CD8-positive, alpha-beta memory T cell (primary cell): ENCODE data around the gene BCKDHB. TPM values are rescaled to one million over a fixed set of nuclear protein-coding genes. Genes with fewer than 3 reads are reported as not detected.

Experiments
- CTCF ChIA-PET: fragments of 350-600 bp; sonication (Branson Sonifier 250); formaldehyde crosslinking; loops from one replicate; lab custom pipeline; 2021; ENCODE audit warnings: antibody characterized with exemption; lab: Charles Lee
- POLR2A ChIA-PET: fragments of 350-600 bp; sonication (Branson Sonifier 250); formaldehyde crosslinking; loops from one replicate; lab custom pipeline; 2021; ENCODE audit warnings: antibody characterized with exemption; lab: Charles Lee
- DNase-seq, 5 donors: peaks; one replicate each; pipeline versions ENCODE4 v3.0.0 to v3.0.0-alpha.2; 2020 to 2022; ENCODE audit warnings: mixed read lengths in 1 of 5
- H3K27ac ChIP-seq: one replicate; pipeline ENCODE4 v1.7.0; 2013; ENCODE audit warnings: low read depth, mild to moderate bottlenecking, low read length, moderate library complexity
- H3K27me3 ChIP-seq: 2 replicates; pipeline ENCODE4 v1.7.0; 2013; ENCODE audit warnings: low read length, mild to moderate bottlenecking; ENCODE audit not compliant: insufficient read depth, poor library complexity, severe bottlenecking
- H3K36me3 ChIP-seq: 2 replicates; pipeline ENCODE4 v1.7.0; 2013; ENCODE audit warnings: mild to moderate bottlenecking, low read length, moderate library complexity; ENCODE audit not compliant: insufficient read depth
- H3K4me1 ChIP-seq: 2 replicates; pipeline ENCODE4 v1.7.0; 2013; ENCODE audit warnings: mild to moderate bottlenecking, low read length, moderate library complexity; ENCODE audit not compliant: insufficient read depth
- H3K4me3 ChIP-seq: 2 replicates; pipeline ENCODE4 v1.7.0; 2013; ENCODE audit warnings: mild to moderate bottlenecking, low read length
- H3K9me3 ChIP-seq: 2 replicates; pipeline ENCODE4 v1.7.0; 2013; ENCODE audit warnings: mild to moderate bottlenecking, low read length
- H3K27ac Mint-ChIP-seq, 8 donors: one replicate each; pipeline ENCODE4 v1.8.0; 2020 to 2021; ENCODE audit warnings: mixed read lengths in 8 of 8, mild to moderate bottlenecking in 6 of 8, inconsistent platforms in 3 of 8, moderate library complexity in 3 of 8
- H3K27me3 Mint-ChIP-seq, 2 donors: one replicate each; pipeline ENCODE4 v1.8.0; 2020 to 2021; ENCODE audit warnings: mixed read lengths in 2 of 2, mild to moderate bottlenecking in 1 of 2, moderate library complexity in 1 of 2
- H3K36me3 Mint-ChIP-seq, 3 donors: one replicate each; pipeline ENCODE4 v1.8.0; 2020 to 2021; ENCODE audit warnings: mixed read lengths in 3 of 3, inconsistent platforms in 1 of 3, mild to moderate bottlenecking in 1 of 3
- H3K4me1 Mint-ChIP-seq, 3 donors: one replicate each; pipeline ENCODE4 v1.8.0; 2020 to 2021; ENCODE audit warnings: mixed read lengths in 3 of 3, inconsistent platforms in 1 of 3, mild to moderate bottlenecking in 1 of 3
- H3K4me3 Mint-ChIP-seq, 7 donors: one replicate each; pipeline ENCODE4 v1.8.0; 2020 to 2021; ENCODE audit warnings: mixed read lengths in 7 of 7, mild to moderate bottlenecking in 6 of 7, moderate library complexity in 4 of 7, inconsistent platforms in 2 of 7
- H3K9me3 Mint-ChIP-seq, 5 donors: one replicate each; pipeline ENCODE4 v1.8.0; 2020 to 2022; ENCODE audit warnings: mixed read lengths in 5 of 5, mild to moderate bottlenecking in 3 of 5, moderate library complexity in 2 of 5, inconsistent platforms in 1 of 5
- polyA plus RNA-seq: library from polyadenylated mRNA; unstranded; fragments of 300-500 nt; fragmentation: Illumina TruSeq; gene quantifications from one replicate; pipeline ENCODE4 v1.2.3, GENCODE V29; 2021
- total RNA-seq, 2 experiments: library from RNA; stranded (reverse); gene quantifications; one replicate each; pipeline ENCODE4 v1.2.3, GENCODE V29; 2021

Gene BCKDHB
- total and polyA plus RNA-seq, 3 experiments from 2014 or later = 14.4 to 19.8 (median 15.0) TPM

DNA sequence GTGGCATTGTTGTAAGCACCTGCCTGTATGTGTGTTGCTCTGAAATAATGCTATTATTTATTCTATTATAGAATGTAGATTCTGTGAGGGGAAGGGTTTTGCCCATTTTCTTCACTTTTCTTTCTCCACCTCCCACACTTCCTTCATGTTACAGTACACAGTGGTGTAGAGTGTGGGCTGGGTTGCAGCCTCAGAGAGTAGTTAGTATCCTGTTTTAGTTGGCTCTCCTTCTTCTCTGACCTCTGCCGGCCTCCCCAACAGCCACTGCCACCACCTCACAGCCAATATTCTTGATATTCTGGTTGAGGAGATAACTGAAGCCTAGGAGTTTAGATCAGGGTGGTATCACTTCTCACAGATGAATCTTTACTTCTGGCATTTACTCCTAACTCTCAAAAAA, 143.4 kb downstream of the BCKDHB start:
- Mint-ChIP-seq H3K36me3 (peaks cover 0 to 8% (median 0%) of the 10 kb centered on the region in 3 donors), H3K4me3 (no peak overlapping the region), H3K27me3 (no peaks in the 10 kb centered on the region), H3K4me1 (no peaks in the 10 kb centered on the region), H3K27ac (no peak overlapping the region), H3K9me3 (no peaks in the 10 kb centered on the region)
- Histone ChIP-seq H3K4me1 (no peaks in the 10 kb centered on the region), H3K9me3 (no peaks in the 10 kb centered on the region), H3K27me3 (no peaks in the 10 kb centered on the region), H3K36me3 (no peaks in the 10 kb centered on the region), H3K27ac (no peak overlapping the region), H3K4me3 (no peak overlapping the region)
- CTCF ChIA-PET = no interaction called here
- DNase-seq = no peak
- POLR2A ChIA-PET = no interaction called here

DNA sequence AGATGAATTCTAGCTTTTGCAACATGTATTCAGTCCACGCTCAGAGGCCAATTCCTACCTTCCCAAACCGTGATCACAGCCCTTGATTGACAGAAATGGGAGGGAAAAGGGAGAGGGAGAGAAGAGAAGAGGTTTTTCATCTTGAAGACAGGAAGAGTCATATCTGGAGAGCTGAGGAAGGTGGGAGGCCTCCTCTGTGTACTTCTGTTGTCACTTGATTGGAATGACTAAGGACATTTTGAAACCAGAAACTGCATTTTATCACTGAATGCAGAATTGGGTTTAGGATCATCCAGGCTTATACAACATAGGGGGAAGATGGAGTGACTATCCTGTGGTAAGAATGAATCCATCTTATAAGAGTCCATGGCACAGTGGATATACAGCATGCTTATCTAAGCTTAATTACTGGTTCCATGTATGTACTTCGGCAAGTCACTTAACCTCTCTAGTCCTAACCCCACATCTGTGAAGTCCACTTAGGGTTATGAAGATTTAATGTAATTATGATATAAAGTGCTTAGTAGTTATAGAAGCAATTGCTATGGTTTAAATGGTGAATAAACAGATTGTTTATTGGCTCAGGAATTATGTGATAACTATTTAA, 144.0 kb downstream of the BCKDHB start:
- no peak overlapping the region for H3K27ac ChIP-seq
- H3K27ac Mint-ChIP-seq = no peak overlapping the region
- peaks cover 0 to 8% (median 2%) of the 10 kb centered on the region in 3 donors for H3K36me3 Mint-ChIP-seq
- H3K4me3 Mint-ChIP-seq = no peak overlapping the region
- H3K9me3 Mint-ChIP-seq = no peaks in the 10 kb centered on the region
- no peaks in the 10 kb centered on the region for H3K27me3 ChIP-seq
- ChIA-PET CTCF (no interaction called here), POLR2A (no interaction called here)
- no peak for DNase-seq
- H3K4me1 ChIP-seq = no peaks in the 10 kb centered on the region
- H3K27me3 Mint-ChIP-seq = no peaks in the 10 kb centered on the region
- no peaks in the 10 kb centered on the region for H3K9me3 ChIP-seq
- no peaks in the 10 kb centered on the region for H3K4me1 Mint-ChIP-seq
- H3K4me3 ChIP-seq = no peak overlapping the region
- H3K36me3 ChIP-seq = no peaks in the 10 kb centered on the region

DNA sequence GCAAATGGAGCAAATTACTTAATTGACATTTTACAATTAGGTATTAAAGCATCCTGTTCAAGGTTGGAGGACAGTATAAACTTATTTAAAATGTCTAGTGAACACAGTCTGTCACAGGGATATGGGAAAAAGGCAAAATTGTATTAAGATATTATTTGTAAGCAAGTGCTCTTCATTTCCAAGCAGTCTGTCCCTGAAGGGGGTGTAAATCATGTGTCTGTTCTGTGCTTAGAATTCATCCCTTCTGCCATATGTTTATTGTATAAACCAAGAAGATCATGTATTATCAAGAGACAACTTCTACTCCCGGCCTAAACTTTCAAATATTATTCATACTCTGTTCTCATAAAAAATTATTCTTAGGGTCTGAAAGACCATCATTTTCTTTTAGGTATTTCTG, 144.8 kb downstream of the BCKDHB start:
- Histone ChIP-seq H3K27me3 (no peaks in the 10 kb centered on the region), H3K9me3 (no peaks in the 10 kb centered on the region), H3K4me1 (no peaks in the 10 kb centered on the region), H3K27ac (no peak overlapping the region), H3K4me3 (no peak overlapping the region), H3K36me3 (no peaks in the 10 kb centered on the region)
- CTCF ChIA-PET = no interaction called here
- Mint-ChIP-seq H3K27ac (no peak overlapping the region), H3K9me3 (no peaks in the 10 kb centered on the region), H3K4me3 (no peak overlapping the region), H3K36me3 (peaks cover 0 to 6% (median 2%) of the 10 kb centered on the region in 3 donors), H3K27me3 (no peaks in the 10 kb centered on the region), H3K4me1 (no peaks in the 10 kb centered on the region)
- POLR2A ChIA-PET = no interaction called here
- DNase-seq = no peak

DNA sequence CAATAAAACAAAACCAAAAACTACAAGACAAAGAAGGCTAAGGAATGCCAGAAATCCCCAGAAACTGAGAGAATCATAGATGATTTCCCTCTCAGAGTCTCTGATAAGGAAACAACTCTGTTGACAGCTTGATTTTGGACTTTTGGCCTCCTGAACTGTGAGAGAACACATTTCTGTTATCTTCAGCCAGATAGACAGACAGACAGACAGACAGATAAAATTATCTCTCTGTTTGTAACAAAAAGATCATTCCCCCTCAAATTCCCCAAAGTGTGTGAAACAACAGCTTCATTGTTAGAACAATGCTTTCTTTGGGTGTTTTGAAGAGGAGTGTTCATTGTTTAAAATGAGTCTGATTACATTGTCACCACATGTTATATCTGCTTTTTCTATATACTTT, 148.2 kb downstream of the BCKDHB start:
- Mint-ChIP-seq H3K27me3 (no peaks in the 10 kb centered on the region), H3K4me1 (no peaks in the 10 kb centered on the region), H3K9me3 (no peaks in the 10 kb centered on the region), H3K4me3 (no peak overlapping the region), H3K27ac (no peak overlapping the region), H3K36me3 (peaks cover 0 to 2% (median 2%) of the 10 kb centered on the region in 3 donors)
- no peak for DNase-seq
- no peaks in the 10 kb centered on the region for H3K36me3 ChIP-seq
- no peak overlapping the region for H3K4me3 ChIP-seq
- H3K9me3 ChIP-seq = no peaks in the 10 kb centered on the region
- H3K27me3 ChIP-seq = no peaks in the 10 kb centered on the region
- H3K27ac ChIP-seq = no peak overlapping the region
- no peaks in the 10 kb centered on the region for H3K4me1 ChIP-seq
- CTCF ChIA-PET = no interaction called here
- POLR2A ChIA-PET = no interaction called here

DNA sequence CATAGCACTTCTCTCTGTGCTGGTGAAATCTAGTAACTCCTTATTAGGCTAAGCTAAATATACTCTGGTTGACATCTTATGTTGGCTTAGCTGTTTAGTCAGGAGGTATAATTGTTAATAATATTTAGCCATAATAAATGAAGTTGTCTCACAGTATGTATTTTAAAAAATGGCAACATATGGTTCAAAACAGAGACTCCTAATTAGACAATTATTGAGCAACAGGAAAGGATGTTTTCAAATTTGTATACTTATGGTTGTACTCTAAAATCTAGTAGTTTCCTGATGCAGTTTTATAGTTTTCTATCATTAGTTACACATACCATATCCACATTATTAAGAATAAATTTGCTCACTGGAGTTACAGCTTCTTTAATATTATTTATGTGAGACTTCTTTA, 150.2 kb downstream of the BCKDHB start:
- no peaks in the 10 kb centered on the region for H3K9me3 ChIP-seq
- H3K4me3 Mint-ChIP-seq = no peak overlapping the region

DNA sequence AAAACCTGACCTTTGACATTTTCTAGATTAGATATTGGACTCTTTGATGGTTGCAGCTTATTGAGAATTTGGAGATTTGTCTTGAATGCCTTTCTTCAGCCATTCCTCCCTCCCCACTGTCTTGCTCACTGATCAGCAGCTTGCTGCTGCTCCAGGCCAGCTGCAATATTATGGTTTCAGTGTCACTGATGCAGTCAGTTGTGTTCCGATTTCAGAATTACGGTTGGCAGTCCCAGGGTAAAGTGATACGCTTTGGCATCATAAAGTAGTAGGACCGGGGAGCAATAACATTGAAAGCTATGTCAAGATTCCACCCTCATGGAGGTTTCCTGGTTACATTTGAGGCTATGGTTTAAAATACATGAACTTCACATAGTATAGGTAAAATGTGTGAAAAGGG, 152.6 kb downstream of the BCKDHB start:
- Histone ChIP-seq H3K4me3 (no peak overlapping the region), H3K9me3 (no peaks in the 10 kb centered on the region), H3K27me3 (no peaks in the 10 kb centered on the region), H3K4me1 (no peaks in the 10 kb centered on the region), H3K27ac (no peak overlapping the region), H3K36me3 (no peaks in the 10 kb centered on the region)
- no peak for DNase-seq
- Mint-ChIP-seq H3K27ac (no peak overlapping the region), H3K36me3 (peaks cover 0 to 5% (median 2%) of the 10 kb centered on the region in 3 donors), H3K4me3 (no peak overlapping the region), H3K4me1 (no peaks in the 10 kb centered on the region), H3K9me3 (no peaks in the 10 kb centered on the region), H3K27me3 (no peaks in the 10 kb centered on the region)
- ChIA-PET POLR2A (no interaction called here), CTCF (no interaction called here)

More for the DNA sequence above, 150.2 kb downstream of the BCKDHB start:
- ChIA-PET POLR2A (no interaction called here), CTCF (no interaction called here)
- Mint-ChIP-seq H3K36me3 (peaks cover 0 to 2% (median 2%) of the 10 kb centered on the region in 3 donors), H3K27ac (no peak overlapping the region), H3K9me3 (no peaks in the 10 kb centered on the region), H3K4me1 (no peaks in the 10 kb centered on the region), H3K27me3 (no peaks in the 10 kb centered on the region)
- Histone ChIP-seq H3K27me3 (no peaks in the 10 kb centered on the region), H3K36me3 (no peaks in the 10 kb centered on the region), H3K27ac (no peak overlapping the region), H3K4me3 (no peak overlapping the region), H3K4me1 (no peaks in the 10 kb centered on the region)
- no peak for DNase-seq

DNA sequence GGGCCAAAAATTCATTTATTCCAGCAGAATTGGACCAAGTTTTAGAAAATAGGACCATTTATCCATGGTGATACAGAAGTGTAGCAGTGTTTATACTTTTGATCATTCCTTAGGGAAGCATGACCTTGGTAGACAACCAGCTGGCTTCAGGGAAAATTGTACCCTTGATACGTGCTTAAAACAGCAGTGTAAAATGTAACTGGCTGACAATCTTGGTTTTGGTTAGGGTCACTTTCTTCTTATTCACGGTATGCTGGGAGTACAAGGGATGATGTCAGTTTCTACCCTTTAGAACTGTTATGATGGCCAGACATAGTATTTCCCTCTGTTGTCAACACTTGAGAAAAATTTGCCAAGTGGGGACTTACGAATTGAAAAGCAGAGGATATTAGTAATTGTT, 157.1 kb downstream of the BCKDHB start:
- H3K27ac Mint-ChIP-seq = no peak overlapping the region
- Histone ChIP-seq H3K4me1 (no peaks in the 10 kb centered on the region), H3K9me3 (no peaks in the 10 kb centered on the region), H3K4me3 (no peak overlapping the region), H3K36me3 (no peaks in the 10 kb centered on the region), H3K27ac (no peak overlapping the region), H3K27me3 (no peaks in the 10 kb centered on the region)
- ChIA-PET POLR2A (no interaction called here), CTCF (no interaction called here)
- H3K36me3 Mint-ChIP-seq = peaks cover 0 to 5% (median 3%) of the 10 kb centered on the region in 3 donors
- DNase-seq = no peak
- H3K4me1 Mint-ChIP-seq = no peaks in the 10 kb centered on the region
- H3K9me3 Mint-ChIP-seq = no peaks in the 10 kb centered on the region
- no peak overlapping the region for H3K4me3 Mint-ChIP-seq
- H3K27me3 Mint-ChIP-seq = no peaks in the 10 kb centered on the region

DNA sequence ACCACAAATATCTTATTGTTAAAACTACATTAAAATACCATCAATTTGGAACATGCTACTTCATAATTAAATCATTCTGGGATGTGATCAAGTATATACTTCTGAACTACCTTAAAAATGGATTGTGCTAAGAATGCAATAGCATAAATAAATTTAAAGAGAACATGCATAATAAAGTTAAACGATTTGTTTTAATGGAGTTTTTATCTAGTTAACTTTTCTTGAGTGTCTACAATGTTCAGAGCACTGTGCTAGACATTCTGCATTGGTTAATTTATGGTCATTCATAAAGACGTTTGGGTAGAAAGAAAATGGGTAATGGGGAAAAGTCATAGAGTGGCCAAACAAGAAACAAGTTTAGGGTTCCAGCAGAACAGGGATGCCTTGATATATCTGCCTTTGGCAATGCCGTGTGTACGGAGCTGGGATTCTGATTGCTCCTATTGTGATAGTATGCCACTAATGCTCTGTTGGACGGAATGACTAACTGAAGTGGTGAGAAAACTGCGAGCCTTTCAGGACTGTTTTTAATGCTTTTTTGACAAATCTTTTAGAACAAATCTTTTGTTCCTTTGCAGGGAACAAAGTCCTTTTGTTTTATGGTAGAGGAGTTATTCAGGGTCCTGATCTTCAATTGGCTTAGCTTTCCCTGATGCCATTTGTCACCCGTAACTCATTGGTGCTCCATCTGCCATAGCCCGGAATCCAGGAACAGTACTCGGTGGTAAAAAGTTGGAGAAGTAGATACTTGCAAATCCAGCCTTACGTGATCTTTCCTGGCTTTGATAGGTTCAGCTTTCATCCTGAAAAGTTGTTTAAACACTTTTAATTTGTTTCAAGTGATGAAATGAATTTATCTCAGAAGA, 162.6 kb downstream of the BCKDHB start:
- DNase-seq = no peak
- Histone ChIP-seq H3K4me1 (no peaks in the 10 kb centered on the region), H3K27me3 (no peaks in the 10 kb centered on the region), H3K9me3 (no peaks in the 10 kb centered on the region), H3K36me3 (no peaks in the 10 kb centered on the region), H3K4me3 (no peak overlapping the region), H3K27ac (no peak overlapping the region)
- no peak overlapping the region for H3K27ac Mint-ChIP-seq
- CTCF ChIA-PET = no interaction called here
- H3K4me3 Mint-ChIP-seq = no peak overlapping the region
- H3K27me3 Mint-ChIP-seq = no peaks in the 10 kb centered on the region
- peaks cover 0 to 6% (median 0%) of the 10 kb centered on the region in 5 donors for H3K9me3 Mint-ChIP-seq
- H3K4me1 Mint-ChIP-seq = no peaks in the 10 kb centered on the region
- peaks cover 4 to 6% (median 4%) of the 10 kb centered on the region in 3 donors for H3K36me3 Mint-ChIP-seq
- POLR2A ChIA-PET = no interaction called here
